Stomach (tissue), 4 donors: ENCODE measurements around the gene ADAMTS13.

Experiments
- CTCF ChIP-seq, 7 experiments: fragments of 450-650 bp in 4 of 7; fragments of 200-600 bp in 3 of 7; sonication (generic) in 3 of 7; IDR thresholded peaks; one replicate each; pipeline ENCODE4 v1.5.1; 2016 to 2019; ENCODE audit warnings: antibody characterized with exemption in 7 of 7, control low read depth in 2 of 7, mild to moderate bottlenecking in 1 of 7
- EP300 ChIP-seq: sonication (generic); formaldehyde crosslinking; IDR thresholded peaks from one replicate; pipeline ENCODE4 v1.6.1; 2017; ENCODE audit warnings: antibody characterized with exemption
- POLR2AphosphoS5 ChIP-seq, 3 donors: sonication (generic); formaldehyde crosslinking; IDR thresholded peaks; one replicate each; pipeline ENCODE4 v1.6.1; 2016; ENCODE audit warnings: antibody characterized with exemption in 3 of 3

GRCh38 chr9:133402689-133403088 is 19.5 kb upstream of the ADAMTS13 start:
- TF ChIP-seq POLR2AphosphoS5 (IDR thresholded peaks at IDR 0.05) (no peak), CTCF (IDR thresholded peaks at IDR 0.05) (no peak), EP300 (no peak)
